SJCRH30 (cell line): ENCODE results near the gene CTSA. TPM values are rescaled to one million over a fixed set of nuclear protein-coding genes. Genes with fewer than 3 reads are reported as not detected.

Source experiments
- DNase-seq, 2 experiments: peaks; one replicate each; pipeline ENCODE4 v3.0.0-alpha.2; 2015 to 2020
- H3K27ac ChIP-seq: fragments of 250-450 bp; sonication (Bioruptor Pico); 2 replicates; pipeline ENCODE4 v1.5.1; 2020; ENCODE audit warnings: mild to moderate bottlenecking, moderate library complexity
- H3K27me3 ChIP-seq: fragments of 250-450 bp; sonication (Bioruptor Pico); 2 replicates; pipeline ENCODE4 v1.5.1; 2020; ENCODE audit warnings: mild to moderate bottlenecking, moderate library complexity
- H3K36me3 ChIP-seq: fragments of 250-450 bp; sonication (Bioruptor Pico); 2 replicates; pipeline ENCODE4 v1.5.1; 2020; ENCODE audit warnings: mild to moderate bottlenecking, moderate library complexity
- H3K4me1 ChIP-seq: fragments of 250-450 bp; sonication (Bioruptor Pico); 2 replicates; pipeline ENCODE4 v1.5.1; 2020; ENCODE audit warnings: mild to moderate bottlenecking, moderate library complexity
- H3K4me3 ChIP-seq: fragments of 250-450 bp; sonication (Bioruptor Pico); 2 replicates; pipeline ENCODE4 v1.5.1; 2020; ENCODE audit warnings: mild to moderate bottlenecking, moderate library complexity
- H3K9me3 ChIP-seq: fragments of 250-450 bp; sonication (Bioruptor Pico); replicated peaks from 2 replicates; pipeline ENCODE4 v1.5.1; 2020; ENCODE audit warnings: mild to moderate bottlenecking, moderate library complexity
- total RNA-seq: library from RNA; depleted of rRNA; stranded (reverse); fragments of >200 nt; shearing (Covaris generic); gene quantifications from 2 replicates; pipeline ENCODE4 v1.2.3, GENCODE V29; 2014

CTSA gene
- total RNA-seq, 1 experiment from 2014 or later: 91.4 TPM

GRCh38 chr20:45880988-45881788, 9.9 kb upstream of the CTSA start, which contains the start of gene ZSWIM1:
Gene ZSWIM1 (plus strand): TSS chr20:45881227. CDS start chr20:45882593, 1,366 bp downstream.
- peak; percentile 100 for DNase-seq
- peak within 1 kb of the TSS; percentile 43 for H3K27ac ChIP-seq
- peak within 1 kb of the TSS; percentile 68 for H3K4me3 ChIP-seq
- peaks cover 9% of the 10 kb centered on the region for H3K4me1 ChIP-seq
- no peaks in the 10 kb centered on the region for H3K9me3 ChIP-seq
- peaks cover 13% of the 10 kb centered on the region for H3K36me3 ChIP-seq
- H3K27me3 ChIP-seq: no peaks in the 10 kb centered on the region

- H3K27me3 ChIP-seq: no peaks in the 10 kb centered on the region
- no peaks in the 10 kb centered on the region for H3K9me3 ChIP-seq
- H3K27ac ChIP-seq: no peak overlapping the region
- H3K36me3 ChIP-seq: peaks cover 15% of the 10 kb centered on the region
- H3K4me3 ChIP-seq: no peak overlapping the region
- H3K4me1 ChIP-seq: peaks cover 9% of the 10 kb centered on the region
- DNase-seq: no peak
Observed at GRCh38 chr20:45882469-45883099, 8.6 kb upstream of the CTSA start.

GRCh38 chr20:45883100-45883469, 8.1 kb upstream of the CTSA start:
- Histone ChIP-seq H3K9me3 (no peaks in the 10 kb centered on the region), H3K4me3 (no peak overlapping the region), H3K36me3 (peaks cover 17% of the 10 kb centered on the region), H3K4me1 (peaks cover 9% of the 10 kb centered on the region), H3K27me3 (no peaks in the 10 kb centered on the region), H3K27ac (no peak overlapping the region)
- DNase-seq: no peak

GRCh38 chr20:45886590-45887345, 4.4 kb upstream of the CTSA start:
- no peaks in the 10 kb centered on the region for H3K27me3 ChIP-seq
- DNase-seq: no peak
- H3K36me3 ChIP-seq: peaks cover 17% of the 10 kb centered on the region
- no peaks in the 10 kb centered on the region for H3K9me3 ChIP-seq
- H3K27ac ChIP-seq: no peak overlapping the region
- H3K4me3 ChIP-seq: no peak overlapping the region
- H3K4me1 ChIP-seq: peaks cover 10% of the 10 kb centered on the region

GRCh38 chr20:45887346-45887715, 3.8 kb upstream of the CTSA start, which contains the start of gene SPATA25:
Gene SPATA25 (minus strand): TSS chr20:45887622. CDS start chr20:45887590, 32 bp downstream.
- peaks cover 17% of the 10 kb centered on the region for H3K36me3 ChIP-seq
- no peaks in the 10 kb centered on the region for H3K9me3 ChIP-seq
- no peak for DNase-seq
- H3K4me3 ChIP-seq: no peak within 1 kb of the TSS
- peaks cover 13% of the 10 kb centered on the region for H3K4me1 ChIP-seq
- no peak within 1 kb of the TSS for H3K27ac ChIP-seq
- H3K27me3 ChIP-seq: no peaks in the 10 kb centered on the region

GRCh38 chr20:45888681-45889080, 2.5 kb upstream of the CTSA start:
- H3K27ac ChIP-seq: no peak overlapping the region
- no peaks in the 10 kb centered on the region for H3K9me3 ChIP-seq
- DNase-seq: no peak
- H3K36me3 ChIP-seq: peaks cover 8% of the 10 kb centered on the region; the same call in 1 of the 2 replicates
- H3K27me3 ChIP-seq: no peaks in the 10 kb centered on the region
- H3K4me1 ChIP-seq: peaks cover 24% of the 10 kb centered on the region
- no peak overlapping the region for H3K4me3 ChIP-seq

GRCh38 chr20:45890077-45890984, 804 bp upstream of the CTSA start:
- Histone ChIP-seq H3K27ac (peak overlapping the region; percentile 84), H3K9me3 (no peaks in the 10 kb centered on the region), H3K4me1 (peaks cover 34% of the 10 kb centered on the region), H3K27me3 (no peaks in the 10 kb centered on the region), H3K4me3 (peak overlapping the region; percentile 89), H3K36me3 (peaks cover 10% of the 10 kb centered on the region)
- peak; percentile 82 to 84 for DNase-seq

GRCh38 chr20:45892049-45892825, 1.1 kb downstream of the CTSA start:
- H3K36me3 ChIP-seq: peaks cover 25% of the 10 kb centered on the region
- peak overlapping the region; percentile 84; the same call in 1 of the 2 replicates for H3K27ac ChIP-seq
- H3K4me3 ChIP-seq: peak overlapping the region; percentile 89
- DNase-seq: peak in 1 of 2 experiments; percentile 22
- no peaks in the 10 kb centered on the region for H3K27me3 ChIP-seq
- H3K4me1 ChIP-seq: peaks cover 35% of the 10 kb centered on the region
- H3K9me3 ChIP-seq: no peaks in the 10 kb centered on the region

GRCh38 chr20:45892828-45893500, 1.8 kb downstream of the CTSA start:
- H3K36me3 ChIP-seq: peaks cover 22% of the 10 kb centered on the region
- no peak for DNase-seq
- H3K4me3 ChIP-seq: no peak overlapping the region
- no peaks in the 10 kb centered on the region for H3K9me3 ChIP-seq
- H3K4me1 ChIP-seq: peaks cover 35% of the 10 kb centered on the region
- peak overlapping the region; percentile 80 for H3K27ac ChIP-seq
- no peaks in the 10 kb centered on the region for H3K27me3 ChIP-seq

- Histone ChIP-seq H3K4me1 (peaks cover 35% of the 10 kb centered on the region), H3K36me3 (peaks cover 23% of the 10 kb centered on the region), H3K4me3 (no peak overlapping the region), H3K9me3 (no peaks in the 10 kb centered on the region), H3K27me3 (no peaks in the 10 kb centered on the region), H3K27ac (peak overlapping the region; percentile 80)
- peak; percentile 83 to 85 for DNase-seq
Observed at GRCh38 chr20:45893831-45894230, 2.7 kb downstream of the CTSA start.

- H3K9me3 ChIP-seq: no peaks in the 10 kb centered on the region
- peak overlapping the region; percentile 80 for H3K27ac ChIP-seq
- H3K4me1 ChIP-seq: peaks cover 35% of the 10 kb centered on the region
- DNase-seq: peak; percentile 68 to 73
- peaks cover 25% of the 10 kb centered on the region for H3K36me3 ChIP-seq
- H3K4me3 ChIP-seq: no peak overlapping the region
- no peaks in the 10 kb centered on the region for H3K27me3 ChIP-seq
Observed at GRCh38 chr20:45894797-45895196, 3.7 kb downstream of the CTSA start.

GRCh38 chr20:45896641-45897161, 5.6 kb downstream of the CTSA start:
- no peak overlapping the region for H3K27ac ChIP-seq
- peaks cover 34% of the 10 kb centered on the region for H3K4me1 ChIP-seq
- no peaks in the 10 kb centered on the region for H3K9me3 ChIP-seq
- no peak overlapping the region for H3K4me3 ChIP-seq
- no peaks in the 10 kb centered on the region for H3K27me3 ChIP-seq
- H3K36me3 ChIP-seq: peaks cover 35% of the 10 kb centered on the region
- no peak for DNase-seq

- H3K4me1 ChIP-seq: peaks cover 32% of the 10 kb centered on the region
- no peak overlapping the region for H3K4me3 ChIP-seq
- DNase-seq: no peak
- H3K27me3 ChIP-seq: no peaks in the 10 kb centered on the region
- no peaks in the 10 kb centered on the region for H3K9me3 ChIP-seq
- H3K27ac ChIP-seq: no peak overlapping the region
- peaks cover 38% of the 10 kb centered on the region for H3K36me3 ChIP-seq
Observed at GRCh38 chr20:45897289-45897688, 6.2 kb downstream of the CTSA start.
